HG03432 (cell line): ENCODE data around the gene OR13J1.
"Not testable (repeated sequence)": the region's sequence is repeated elsewhere in the genome, so short reads cannot be mapped to it uniquely, and the experiment has no call there.

ENCODE experiments used
- ATAC-seq: cut with Tn5 transposase; IDR thresholded peaks from one replicate; pipeline ENCODE4 v1.9.1; 2021; ENCODE audit warnings: mild to moderate bottlenecking, moderate library complexity; ENCODE audit not compliant: unreplicated experiment

OR13J1 gene

GRCh38 chr9:35870351-35870923, at the start of gene OR13J1:
TSS of gene OR13J1 (minus strand) at chr9:35870401. CDS start at chr9:35870401, 0 bp downstream.
- no peak for ATAC-seq

GRCh38 chr9:35919212-35920008, 49.2 kb upstream of the OR13J1 start:
- no peak for ATAC-seq

- no peak for ATAC-seq
These were observed 48.6 kb upstream of the OR13J1 start for GRCh38 chr9:35918780-35919179.

GRCh38 chr9:35917261-35917660, 47.1 kb upstream of the OR13J1 start:
- no peak for ATAC-seq

- no peak for ATAC-seq
These were observed 45.6 kb upstream of the OR13J1 start for GRCh38 chr9:35915681-35916294.

GRCh38 chr9:35914301-35914807, 44.2 kb upstream of the OR13J1 start:
- no peak for ATAC-seq

- ATAC-seq, result not testable (repeated sequence)
These were observed 43.2 kb upstream of the OR13J1 start for GRCh38 chr9:35913429-35913828.

GRCh38 chr9:35912791-35913400, 42.7 kb upstream of the OR13J1 start:
- no peak for ATAC-seq

- ATAC-seq, result no peak
These were observed 41.5 kb upstream of the OR13J1 start for GRCh38 chr9:35911690-35912089.

GRCh38 chr9:35910613-35911359, 40.6 kb upstream of the OR13J1 start:
- ATAC-seq, result no peak

- ATAC-seq, result no peak
These were observed 39.7 kb upstream of the OR13J1 start for GRCh38 chr9:35909687-35910612.

- ATAC-seq, result no peak
These were observed 39.1 kb upstream of the OR13J1 start, which contains the start of gene SPAAR for GRCh38 chr9:35909274-35909673. TSS of gene SPAAR (plus strand) at chr9:35909490. CDS start at chr9:35910464, 974 bp downstream.

GRCh38 chr9:35908504-35909125, 38.4 kb upstream of the OR13J1 start:
- no peak for ATAC-seq

GRCh38 chr9:35907711-35908503, 37.7 kb upstream of the OR13J1 start:
- no peak for ATAC-seq

GRCh38 chr9:35906923-35907699, 36.9 kb upstream of the OR13J1 start:
- no peak for ATAC-seq

GRCh38 chr9:35905912-35906679, 35.9 kb upstream of the OR13J1 start, which contains the start of gene HRCT1:
TSS of gene HRCT1 (plus strand) at chr9:35906202. CDS start at chr9:35906288, 86 bp downstream.
- ATAC-seq, result no peak
